ENCODE results near the gene BAZ1B.

BAZ1B gene

DNA sequence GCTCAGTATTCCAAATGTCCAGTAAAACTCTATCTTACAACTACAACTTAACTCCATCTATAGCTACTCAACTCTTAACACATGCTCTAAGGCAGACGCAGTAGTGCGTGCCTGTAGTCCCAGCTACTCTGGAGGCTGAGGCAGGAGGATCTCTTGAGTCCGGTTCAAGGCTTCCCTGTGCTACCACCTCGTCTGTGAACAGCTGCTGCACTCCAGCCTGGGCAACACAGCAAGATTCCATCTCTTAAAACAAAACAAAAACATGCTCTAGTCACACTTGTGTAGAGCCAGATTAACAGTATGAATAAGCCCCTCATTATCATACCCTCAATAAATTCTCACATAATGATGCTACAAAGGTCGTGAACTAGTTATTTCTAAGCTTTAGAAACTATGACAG lies 3.6 kb downstream of the BAZ1B start:
- peak overlapping the region; percentile 81 for H3K4me3 ChIP-seq (ENCODE audit: low read depth, low read length, poor library complexity, severe bottlenecking)
- H3K4me1 ChIP-seq (ENCODE audit: insufficient read depth, low read length, severe bottlenecking) = peaks cover 35% of the 10 kb centered on the region
- peaks cover 83% of the 10 kb centered on the region for H3K79me2 ChIP-seq (ENCODE audit: insufficient read depth, low read length)
- H3K9me2 ChIP-seq (ENCODE audit: low read depth, low read length) = no peaks in the 10 kb centered on the region
- H3K4me2 ChIP-seq (ENCODE audit: low read length) = peak overlapping the region; percentile 86
- no peaks in the 10 kb centered on the region for H3K27me3 ChIP-seq (ENCODE audit: insufficient read depth, low read length)
- H3K9me3 ChIP-seq (ENCODE audit: low read length) = no peaks in the 10 kb centered on the region
- peaks cover 72% of the 10 kb centered on the region for H3K36me3 ChIP-seq (ENCODE audit: insufficient read depth, low read length)
- H3F3A ChIP-seq (ENCODE audit: insufficient read depth, low read length) = no peaks in the 10 kb centered on the region
- no peak overlapping the region for H3K27ac ChIP-seq (ENCODE audit: low read depth, low read length, poor library complexity, severe bottlenecking)
- peaks cover 14% of the 10 kb centered on the region; the same call in 1 of the 2 replicates for H4K20me1 ChIP-seq (ENCODE audit: insufficient read depth, low read length)
- H2AFZ ChIP-seq (ENCODE audit: low read length) = no peak overlapping the region
- peak overlapping the region; percentile 94; the same call in 1 of the 2 replicates for H3K9ac ChIP-seq (ENCODE audit: low read length)
- TF ChIP-seq, protein P1, sequence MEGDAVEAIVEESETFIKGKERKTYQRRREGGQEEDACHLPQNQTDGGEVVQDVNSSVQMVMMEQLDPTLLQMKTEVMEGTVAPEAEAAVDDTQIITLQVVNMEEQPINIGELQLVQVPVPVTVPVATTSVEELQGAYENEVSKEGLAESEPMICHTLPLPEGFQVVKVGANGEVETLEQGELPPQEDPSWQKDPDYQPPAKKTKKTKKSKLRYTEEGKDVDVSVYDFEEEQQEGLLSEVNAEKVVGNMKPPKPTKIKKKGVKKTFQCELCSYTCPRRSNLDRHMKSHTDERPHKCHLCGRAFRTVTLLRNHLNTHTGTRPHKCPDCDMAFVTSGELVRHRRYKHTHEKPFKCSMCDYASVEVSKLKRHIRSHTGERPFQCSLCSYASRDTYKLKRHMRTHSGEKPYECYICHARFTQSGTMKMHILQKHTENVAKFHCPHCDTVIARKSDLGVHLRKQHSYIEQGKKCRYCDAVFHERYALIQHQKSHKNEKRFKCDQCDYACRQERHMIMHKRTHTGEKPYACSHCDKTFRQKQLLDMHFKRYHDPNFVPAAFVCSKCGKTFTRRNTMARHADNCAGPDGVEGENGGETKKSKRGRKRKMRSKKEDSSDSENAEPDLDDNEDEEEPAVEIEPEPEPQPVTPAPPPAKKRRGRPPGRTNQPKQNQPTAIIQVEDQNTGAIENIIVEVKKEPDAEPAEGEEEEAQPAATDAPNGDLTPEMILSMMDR (IDR thresholded peaks at IDR 0.05; ENCODE audit: low read length) = no peak
- TF ChIP-seq EZH2 (IDR thresholded peaks at IDR 0.05; ENCODE audit: borderline replicate concordance, low read length) = no peak

DNA sequence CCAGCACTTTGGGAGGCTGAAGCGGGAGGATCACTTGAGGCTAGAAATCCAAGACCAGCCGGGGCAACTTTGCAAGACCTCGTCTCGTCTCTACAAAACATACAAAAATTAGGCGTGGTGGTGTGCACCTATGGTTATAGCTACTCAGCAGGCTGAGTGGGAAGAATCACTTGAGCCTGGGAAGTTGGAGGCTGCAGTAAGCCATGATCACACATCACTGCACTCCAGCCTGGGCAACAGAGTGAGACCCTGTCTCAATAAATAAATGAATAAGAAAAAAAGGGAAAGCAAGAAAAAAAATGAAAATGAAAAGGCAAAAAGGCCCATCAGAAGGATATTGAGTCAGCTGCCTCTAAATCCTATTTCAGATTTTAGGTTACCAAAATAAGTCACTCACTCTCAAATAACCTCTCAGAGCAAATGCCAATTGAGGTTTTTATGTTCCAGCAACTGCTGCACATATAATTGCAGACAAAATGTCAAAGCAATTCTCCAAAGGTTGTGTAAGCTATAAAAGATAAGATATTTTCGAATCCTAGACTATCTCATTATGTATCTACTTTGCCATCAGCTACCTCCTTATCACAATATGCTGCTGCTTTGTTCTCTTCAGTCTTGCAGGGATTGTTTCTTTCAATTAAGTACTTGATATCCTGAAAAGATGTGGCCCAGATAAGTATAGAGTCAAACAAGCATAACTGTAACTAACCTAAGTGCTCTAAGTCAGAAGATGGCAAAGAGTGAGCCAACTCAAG lies 4.7 kb downstream of the BAZ1B start:
- Histone ChIP-seq H3K79me2 (ENCODE audit: insufficient read depth, low read length) (peaks cover 93% of the 10 kb centered on the region), H3K4me1 (ENCODE audit: insufficient read depth, low read length, severe bottlenecking) (peaks cover 26% of the 10 kb centered on the region), H3K4me3 (ENCODE audit: low read depth, low read length, poor library complexity, severe bottlenecking) (no peak overlapping the region), H3K36me3 (ENCODE audit: insufficient read depth, low read length) (peaks cover 82% of the 10 kb centered on the region), H4K20me1 (ENCODE audit: insufficient read depth, low read length) (peaks cover 14% of the 10 kb centered on the region; the same call in 1 of the 2 replicates), H3F3A (ENCODE audit: insufficient read depth, low read length) (no peaks in the 10 kb centered on the region), H2AFZ (ENCODE audit: low read length) (no peak overlapping the region), H3K27ac (ENCODE audit: low read depth, low read length, poor library complexity, severe bottlenecking) (no peak overlapping the region), H3K9me2 (ENCODE audit: low read depth, low read length) (no peaks in the 10 kb centered on the region), H3K9ac (ENCODE audit: low read length) (no peak overlapping the region), H3K4me2 (ENCODE audit: low read length) (no peak overlapping the region), H3K9me3 (ENCODE audit: low read length) (no peaks in the 10 kb centered on the region), H3K27me3 (ENCODE audit: insufficient read depth, low read length) (no peaks in the 10 kb centered on the region)
- no peak for TF ChIP-seq EZH2 (IDR thresholded peaks at IDR 0.05; ENCODE audit: borderline replicate concordance, low read length)
- TF ChIP-seq, protein P1 (IDR thresholded peaks at IDR 0.05; ENCODE audit: low read length) = no peak

DNA sequence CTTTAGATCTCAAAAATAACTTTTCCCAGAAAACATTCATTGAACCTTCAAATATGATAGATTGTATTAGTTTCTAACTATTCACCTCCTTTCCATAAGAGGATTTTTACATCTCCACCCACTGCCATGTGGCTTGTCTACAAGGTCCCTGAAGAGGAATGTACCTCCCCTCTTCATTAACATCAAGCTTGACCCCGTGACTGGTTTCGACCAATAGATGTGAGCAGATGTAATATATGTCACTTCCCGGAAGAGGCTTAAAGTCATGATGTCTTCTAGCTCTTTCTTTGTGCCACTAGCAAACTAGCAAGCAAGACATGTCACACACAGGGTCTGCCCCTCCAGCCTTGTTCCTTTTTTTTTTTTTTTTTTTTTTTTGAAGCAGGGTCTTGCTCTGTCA lies 6.9 kb downstream of the BAZ1B start:
- Histone ChIP-seq H3K27me3 (ENCODE audit: insufficient read depth, low read length) (no peaks in the 10 kb centered on the region), H3K4me1 (ENCODE audit: insufficient read depth, low read length, severe bottlenecking) (peaks cover 22% of the 10 kb centered on the region), H3K36me3 (ENCODE audit: insufficient read depth, low read length) (peaks cover 96% of the 10 kb centered on the region), H3K9ac (ENCODE audit: low read length) (no peak overlapping the region), H3K27ac (ENCODE audit: low read depth, low read length, poor library complexity, severe bottlenecking) (no peak overlapping the region), H3F3A (ENCODE audit: insufficient read depth, low read length) (no peaks in the 10 kb centered on the region), H3K4me3 (ENCODE audit: low read depth, low read length, poor library complexity, severe bottlenecking) (no peak overlapping the region), H4K20me1 (ENCODE audit: insufficient read depth, low read length) (peaks cover 14% of the 10 kb centered on the region; the same call in 1 of the 2 replicates), H3K79me2 (ENCODE audit: insufficient read depth, low read length) (peaks cover 98% of the 10 kb centered on the region), H3K4me2 (ENCODE audit: low read length) (no peak overlapping the region), H2AFZ (ENCODE audit: low read length) (no peak overlapping the region), H3K9me2 (ENCODE audit: low read depth, low read length) (no peaks in the 10 kb centered on the region), H3K9me3 (ENCODE audit: low read length) (no peaks in the 10 kb centered on the region)
- TF ChIP-seq, protein P1 (IDR thresholded peaks at IDR 0.05; ENCODE audit: low read length) = no peak
- no peak for TF ChIP-seq EZH2 (IDR thresholded peaks at IDR 0.05; ENCODE audit: borderline replicate concordance, low read length)

All from OCI-LY1 (cell line).